ENCODE data around the gene GGA2.
"Not testable (repeated sequence)": the region's sequence is repeated elsewhere in the genome, so short reads cannot be mapped to it uniquely, and the experiment has no call there.

Gene GGA2

GRCh38 chr16:23501291-23501690, 9.0 kb downstream of the GGA2 start:
- no peak for DNase-seq

GRCh38 chr16:23500862-23501225, 9.4 kb downstream of the GGA2 start:
- DNase-seq = no peak

- no peak for DNase-seq
Observed at GRCh38 chr16:23500212-23500861, 10.0 kb downstream of the GGA2 start.

- no peak for DNase-seq
Observed at GRCh38 chr16:23499801-23500200, 10.5 kb downstream of the GGA2 start.

- no peak for DNase-seq
Observed at GRCh38 chr16:23498863-23499262, 11.4 kb downstream of the GGA2 start.

GRCh38 chr16:23497543-23497868, 12.8 kb downstream of the GGA2 start:
- no peak for DNase-seq

- DNase-seq = no peak
Observed at GRCh38 chr16:23496821-23497542, 13.3 kb downstream of the GGA2 start.

- no peak for DNase-seq
Observed at GRCh38 chr16:23495671-23496070, 14.6 kb downstream of the GGA2 start.

- no peak for DNase-seq
Observed at GRCh38 chr16:23494188-23494587, 16.1 kb downstream of the GGA2 start.

- DNase-seq = no peak
Observed at GRCh38 chr16:23491490-23492391, 18.6 kb downstream of the GGA2 start.

- DNase-seq = no peak
Observed at GRCh38 chr16:23486480-23486879, 23.8 kb downstream of the GGA2 start.

GRCh38 chr16:23485841-23486240, 24.5 kb downstream of the GGA2 start:
- no peak for DNase-seq

GRCh38 chr16:23485257-23485614, 25.1 kb downstream of the GGA2 start:
- no peak for DNase-seq

GRCh38 chr16:23484510-23485256, 25.6 kb downstream of the GGA2 start:
- DNase-seq = no peak

GRCh38 chr16:23483492-23483891, 26.8 kb downstream of the GGA2 start:
- not testable (repeated sequence) for DNase-seq

- DNase-seq = no peak
Observed at GRCh38 chr16:23482778-23483177, 27.5 kb downstream of the GGA2 start.

- DNase-seq = no peak
Observed at GRCh38 chr16:23480257-23480656, 30.0 kb downstream of the GGA2 start.

- no peak for DNase-seq
Observed at GRCh38 chr16:23479138-23479537, 31.2 kb downstream of the GGA2 start.

- no peak for DNase-seq
Observed at GRCh38 chr16:23478566-23478965, 31.7 kb downstream of the GGA2 start.

GRCh38 chr16:23476289-23476688, 34.0 kb downstream of the GGA2 start:
- no peak for DNase-seq

GRCh38 chr16:23469814-23470213, 40.5 kb downstream of the GGA2 start:
- DNase-seq = no peak

GRCh38 chr16:23466162-23466885, 44.0 kb downstream of the GGA2 start:
- no peak for DNase-seq

- no peak for DNase-seq
Observed at GRCh38 chr16:23465179-23465578, 45.1 kb downstream of the GGA2 start.
